ENCODE measurements around the gene PSPN. TPM values are rescaled to one million over a fixed set of nuclear protein-coding genes. Genes with fewer than 3 reads are reported as not detected.

The PSPN gene
- total and polyA plus RNA-seq, 4 donors: 0.50 to 1.5 (median 1.1) TPM

- DNase-seq: no peak
- no peak for TF ChIP-seq CTCF (IDR thresholded peaks at IDR 0.05; ENCODE audit: control extremely low read depth, extremely low read depth)
- Histone ChIP-seq H3K9ac (ENCODE audit: insufficient read depth in 1 of 2, low read length in 2 of 2) (no peak overlapping the region), H3K27ac (ENCODE audit: low read depth in 1 of 2, low read length in 1 of 2) (no peak overlapping the region), H3K4me3 (no peak overlapping the region), H3K36me3 (ENCODE audit: control insufficient read depth in 4 of 4, insufficient read depth in 4 of 4, low read length in 4 of 4) (peaks cover 17 to 61% (median 35%) of the 10 kb centered on the region in 4 donors), H3K9me3 (ENCODE audit: control insufficient read depth in 4 of 4, insufficient read depth in 3 of 4, low read length in 3 of 4) (no peaks in the 10 kb centered on the region), H3K27me3 (ENCODE audit: control insufficient read depth in 3 of 3, insufficient read depth in 3 of 3, low read length in 2 of 3) (no peaks in the 10 kb centered on the region), H3K4me1 (ENCODE audit: control insufficient read depth in 5 of 5, insufficient read depth in 5 of 5, low read length in 5 of 5) (peaks cover 0 to 31% (median 10%) of the 10 kb centered on the region in 5 donors)
- WGBS, 2 donors: 94 to 96% methylated on average over 46 to 47 of the region's 47 CpGs
- no peak for ATAC-seq (ENCODE audit: insufficient read depth, low FRiP score)
These were observed 39.3 kb upstream of the PSPN start for GRCh38 chr19:6414793-6415590.

- TF ChIP-seq CTCF (IDR thresholded peaks at IDR 0.05; ENCODE audit: control extremely low read depth, extremely low read depth): no peak
- Histone ChIP-seq H3K4me3 (no peak overlapping the region), H3K9me3 (ENCODE audit: control insufficient read depth in 4 of 4, insufficient read depth in 3 of 4, low read length in 3 of 4) (no peaks in the 10 kb centered on the region), H3K27me3 (ENCODE audit: control insufficient read depth in 3 of 3, insufficient read depth in 3 of 3, low read length in 2 of 3) (no peaks in the 10 kb centered on the region), H3K36me3 (ENCODE audit: control insufficient read depth in 4 of 4, insufficient read depth in 4 of 4, low read length in 4 of 4) (peaks cover 12 to 52% (median 30%) of the 10 kb centered on the region in 4 donors), H3K9ac (ENCODE audit: insufficient read depth in 1 of 2, low read length in 2 of 2) (no peak overlapping the region), H3K4me1 (ENCODE audit: control insufficient read depth in 5 of 5, insufficient read depth in 5 of 5, low read length in 5 of 5) (peaks cover 0 to 31% (median 10%) of the 10 kb centered on the region in 5 donors), H3K27ac (ENCODE audit: low read depth in 1 of 2, low read length in 1 of 2) (no peak overlapping the region)
- ATAC-seq (ENCODE audit: insufficient read depth, low FRiP score) (no peak), DNase-seq (peak in 2 of 3 donors; percentile 56 to 72)
- WGBS, 2 donors: 79 to 81% methylated on average over 41 to 42 of the region's 42 CpGs
These were observed 38.2 kb upstream of the PSPN start for GRCh38 chr19:6413721-6414643.

GRCh38 chr19:6413291-6413690 lies 37.6 kb upstream of the PSPN start:
- Histone ChIP-seq H3K36me3 (ENCODE audit: control insufficient read depth in 4 of 4, insufficient read depth in 4 of 4, low read length in 4 of 4) (peaks cover 10 to 45% (median 27%) of the 10 kb centered on the region in 4 donors), H3K9ac (ENCODE audit: insufficient read depth in 1 of 2, low read length in 2 of 2) (no peak overlapping the region), H3K4me3 (no peak overlapping the region), H3K27ac (ENCODE audit: low read depth in 1 of 2, low read length in 1 of 2) (no peak overlapping the region), H3K9me3 (ENCODE audit: control insufficient read depth in 4 of 4, insufficient read depth in 3 of 4, low read length in 3 of 4) (no peaks in the 10 kb centered on the region), H3K27me3 (ENCODE audit: control insufficient read depth in 3 of 3, insufficient read depth in 3 of 3, low read length in 2 of 3) (no peaks in the 10 kb centered on the region), H3K4me1 (ENCODE audit: control insufficient read depth in 5 of 5, insufficient read depth in 5 of 5, low read length in 5 of 5) (peaks cover 0 to 31% (median 10%) of the 10 kb centered on the region in 5 donors)
- no peak for ATAC-seq (ENCODE audit: insufficient read depth, low FRiP score)
- TF ChIP-seq CTCF (IDR thresholded peaks at IDR 0.05; ENCODE audit: control extremely low read depth, extremely low read depth): no peak
- WGBS, 2 donors: 56 to 72% methylated on average over 10 of the region's 10 CpGs
- DNase-seq: peak in 2 of 3 donors; percentile 62 to 84

Measured in lung (tissue), 12 donors.